K562 treated with DMSO at 1 percent for 48 hours (cell line): ENCODE measurements around the gene CYLC1. TPM values are rescaled to one million over a fixed set of nuclear protein-coding genes. Genes with fewer than 3 reads are reported as not detected.

Experiments
- total RNA-seq: library from RNA; unstranded; fragments of 300-600 nt; gene quantifications from 2 replicates; pipeline ENCODE4 v1.2.3, GENCODE V29; 2022; ENCODE audit warnings: low replicate concordance; ENCODE audit errors: extremely low read depth

Gene CYLC1, protein sequence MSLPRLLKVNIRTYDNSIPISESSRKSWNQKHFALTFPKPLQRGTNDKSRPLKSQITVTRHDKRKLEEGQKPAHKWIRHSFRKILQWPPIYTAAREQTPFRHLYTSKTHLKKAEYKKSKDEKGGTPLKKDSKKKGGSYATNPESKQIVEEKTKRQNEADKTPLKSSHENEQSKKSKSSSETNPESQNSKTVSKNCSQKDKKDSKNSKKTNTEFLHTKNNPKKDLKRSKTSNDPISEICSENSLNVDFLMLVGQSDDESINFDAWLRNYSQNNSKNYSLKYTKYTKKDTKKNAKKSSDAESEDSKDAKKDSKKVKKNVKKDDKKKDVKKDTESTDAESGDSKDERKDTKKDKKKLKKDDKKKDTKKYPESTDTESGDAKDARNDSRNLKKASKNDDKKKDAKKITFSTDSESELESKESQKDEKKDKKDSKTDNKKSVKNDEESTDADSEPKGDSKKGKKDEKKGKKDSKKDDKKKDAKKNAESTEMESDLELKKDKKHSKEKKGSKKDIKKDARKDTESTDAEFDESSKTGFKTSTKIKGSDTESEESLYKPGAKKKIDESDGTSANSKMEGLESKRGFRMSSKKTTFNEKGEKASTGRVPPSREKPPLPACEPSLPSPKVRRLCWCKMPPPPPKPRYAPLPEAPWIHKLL
- total RNA-seq = not detected in 2 replicates

DNA sequence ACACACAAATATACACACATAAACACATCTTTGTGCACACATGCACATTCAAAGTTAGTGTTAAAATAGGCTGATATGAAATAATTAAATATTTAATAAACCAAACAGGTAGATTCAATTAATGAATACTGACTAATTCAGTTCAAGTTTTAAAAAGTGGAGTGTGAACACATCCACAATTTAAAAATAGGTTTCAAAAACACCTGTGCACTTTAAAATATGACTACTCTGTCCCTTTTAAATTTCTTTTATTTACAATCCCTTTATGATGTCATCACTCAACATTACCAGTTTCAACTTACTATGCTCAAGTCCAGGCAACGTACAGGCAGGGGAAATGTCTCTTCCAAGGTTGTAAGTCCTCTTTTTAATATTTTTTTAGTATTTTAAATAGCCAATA lies at the start of gene CYLC1:
Gene CYLC1 (plus strand): TSS at position 301 of the 400 bp plus-strand sequence. CDS start 37 bp downstream, at position 338.

